Subcutaneous adipose tissue (tissue), 4 donors: ENCODE data around the gene CHKA. TPM values are rescaled to one million over a fixed set of nuclear protein-coding genes. Genes with fewer than 3 reads are reported as not detected.

Experiments
- total RNA-seq, 4 donors: library from RNA; depleted of rRNA; stranded (reverse); fragments of >200 nt; gene quantifications; one replicate each; pipeline ENCODE4 v1.1.0, GENCODE V29; 2016
- TF ChIP-seq, protein P1 (sequence below): fragments of 450-650 bp; IDR thresholded peaks from one replicate; pipeline ENCODE4 v1.5.1; 2016; ENCODE audit warnings: low read depth, mild to moderate bottlenecking, control low read depth, antibody characterized with exemption, moderate library complexity

CHKA gene
- total RNA-seq, 4 donors from 2014 or later = 50.2 to 78.7 (median 59.6) TPM

DNA sequence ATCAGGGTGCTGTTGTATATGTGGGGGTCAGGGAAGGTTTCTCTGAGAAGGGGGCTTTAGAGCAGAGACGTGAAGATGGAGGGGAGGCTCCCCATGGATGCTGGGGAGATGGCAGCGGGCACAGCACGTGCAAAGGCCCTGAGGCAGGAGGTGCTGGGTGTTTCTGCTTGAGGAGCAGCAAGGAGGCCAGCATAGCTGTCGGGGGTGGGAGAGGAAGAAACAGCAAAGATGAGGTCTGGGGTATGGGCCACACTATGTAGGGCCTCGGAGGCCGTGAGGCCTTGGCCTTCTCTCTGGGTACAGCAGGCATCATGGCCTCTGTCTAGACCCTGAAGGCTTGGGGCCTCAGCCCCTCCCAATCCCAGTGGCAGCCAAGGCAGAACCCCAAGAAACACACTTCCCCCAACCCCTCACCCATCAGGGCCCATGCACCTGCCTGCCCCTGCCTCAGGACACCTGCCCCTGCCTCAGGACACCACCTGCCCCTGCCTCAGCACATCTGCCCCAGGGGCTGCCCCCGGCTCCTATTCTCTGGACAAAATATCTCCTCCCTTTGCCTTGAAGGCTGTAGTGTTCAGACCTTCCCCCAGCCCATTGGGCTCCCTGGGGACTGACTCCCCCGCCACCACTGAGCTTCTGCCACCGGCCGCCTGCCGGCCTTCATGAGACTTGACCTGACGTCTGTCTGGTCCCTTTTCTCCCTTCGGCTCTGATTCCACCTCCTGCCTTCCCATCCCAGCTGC lies 104.9 kb downstream of the CHKA start:
- TF ChIP-seq, protein P1, sequence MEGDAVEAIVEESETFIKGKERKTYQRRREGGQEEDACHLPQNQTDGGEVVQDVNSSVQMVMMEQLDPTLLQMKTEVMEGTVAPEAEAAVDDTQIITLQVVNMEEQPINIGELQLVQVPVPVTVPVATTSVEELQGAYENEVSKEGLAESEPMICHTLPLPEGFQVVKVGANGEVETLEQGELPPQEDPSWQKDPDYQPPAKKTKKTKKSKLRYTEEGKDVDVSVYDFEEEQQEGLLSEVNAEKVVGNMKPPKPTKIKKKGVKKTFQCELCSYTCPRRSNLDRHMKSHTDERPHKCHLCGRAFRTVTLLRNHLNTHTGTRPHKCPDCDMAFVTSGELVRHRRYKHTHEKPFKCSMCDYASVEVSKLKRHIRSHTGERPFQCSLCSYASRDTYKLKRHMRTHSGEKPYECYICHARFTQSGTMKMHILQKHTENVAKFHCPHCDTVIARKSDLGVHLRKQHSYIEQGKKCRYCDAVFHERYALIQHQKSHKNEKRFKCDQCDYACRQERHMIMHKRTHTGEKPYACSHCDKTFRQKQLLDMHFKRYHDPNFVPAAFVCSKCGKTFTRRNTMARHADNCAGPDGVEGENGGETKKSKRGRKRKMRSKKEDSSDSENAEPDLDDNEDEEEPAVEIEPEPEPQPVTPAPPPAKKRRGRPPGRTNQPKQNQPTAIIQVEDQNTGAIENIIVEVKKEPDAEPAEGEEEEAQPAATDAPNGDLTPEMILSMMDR = no peak

DNA sequence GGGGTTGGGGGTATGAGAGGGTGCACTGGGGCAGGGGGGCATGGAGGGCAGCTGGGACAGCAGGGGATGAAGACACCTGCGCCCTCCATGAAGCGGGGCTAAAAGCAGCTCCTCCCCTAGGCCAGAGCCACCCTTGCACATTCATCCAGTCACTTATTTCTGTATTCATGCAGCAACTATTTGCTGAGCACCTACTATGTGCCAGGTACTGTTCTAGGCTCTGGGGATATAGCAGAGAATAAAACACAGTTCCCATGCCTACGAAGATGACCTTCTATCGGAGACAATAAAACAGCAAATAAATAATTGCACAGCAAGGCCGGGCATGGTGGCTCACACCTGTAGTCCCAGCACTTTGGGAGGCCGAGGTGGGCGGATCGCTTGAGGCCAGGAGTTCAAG lies 105.7 kb downstream of the CHKA start:
- TF ChIP-seq, protein P1 = no peak

DNA sequence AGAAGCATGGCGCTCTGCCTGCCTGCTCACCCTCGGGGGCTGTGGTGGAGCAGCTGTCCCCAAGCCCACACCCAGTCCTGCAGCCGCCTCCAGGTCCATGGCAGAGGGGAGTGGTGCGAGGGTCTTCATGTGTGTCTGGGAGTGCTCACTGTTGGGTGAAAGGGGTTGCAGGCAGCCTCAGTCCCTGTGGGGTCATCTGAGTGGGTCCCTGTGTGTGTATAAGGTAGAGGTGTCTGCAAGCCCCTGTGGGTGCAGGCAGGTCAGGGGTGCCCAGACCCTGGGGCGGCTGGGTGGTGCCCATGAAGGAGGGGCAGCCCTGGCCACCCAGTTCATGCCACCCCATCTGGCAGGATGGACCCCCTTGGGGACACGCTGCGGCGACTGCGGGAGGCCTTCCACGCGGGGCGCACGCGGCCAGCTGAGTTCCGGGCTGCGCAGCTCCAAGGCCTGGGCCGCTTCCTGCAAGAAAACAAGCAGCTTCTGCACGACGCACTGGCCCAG lies 106.2 kb downstream of the CHKA start:
- TF ChIP-seq, protein P1 = no peak

DNA sequence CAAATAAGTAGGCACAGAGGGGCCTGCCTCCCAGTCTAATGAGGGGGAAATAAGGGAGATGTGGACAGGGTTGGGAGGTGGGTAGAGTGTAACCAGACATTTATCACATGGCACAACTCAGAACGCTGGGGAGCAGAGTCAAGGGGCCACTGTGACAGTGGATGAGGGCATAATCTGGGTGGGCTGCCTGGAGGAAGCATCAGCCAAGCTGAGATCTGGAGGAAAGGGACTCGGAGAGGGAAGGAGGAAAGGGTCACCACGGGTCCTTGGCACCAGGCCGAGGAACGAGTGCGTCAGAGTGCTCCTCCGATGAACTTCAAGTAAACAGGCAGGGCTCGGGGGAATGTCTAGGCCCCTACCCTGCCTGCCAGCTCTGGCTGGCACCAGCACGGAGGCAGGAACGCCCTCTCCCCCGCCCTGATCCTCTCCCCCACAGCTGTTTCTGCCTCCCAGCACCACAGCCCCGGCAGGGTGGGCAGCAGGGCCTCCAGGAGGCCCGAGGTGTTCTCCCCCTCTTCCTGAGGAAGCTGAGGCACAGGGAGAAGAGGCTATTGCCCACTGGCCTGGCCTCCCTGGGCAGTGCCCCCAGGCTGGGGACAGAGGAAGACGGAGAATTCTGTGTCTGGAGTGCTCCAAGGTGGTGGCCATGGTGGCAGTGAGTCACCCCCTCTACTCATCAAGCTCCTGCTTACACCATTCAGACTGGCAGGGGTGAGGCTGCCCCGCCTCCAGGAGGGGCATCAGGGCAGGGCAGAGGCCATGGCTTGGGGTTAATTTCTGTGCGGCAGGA lies 106.8 kb downstream of the CHKA start:
- TF ChIP-seq, protein P1 = no peak

DNA sequence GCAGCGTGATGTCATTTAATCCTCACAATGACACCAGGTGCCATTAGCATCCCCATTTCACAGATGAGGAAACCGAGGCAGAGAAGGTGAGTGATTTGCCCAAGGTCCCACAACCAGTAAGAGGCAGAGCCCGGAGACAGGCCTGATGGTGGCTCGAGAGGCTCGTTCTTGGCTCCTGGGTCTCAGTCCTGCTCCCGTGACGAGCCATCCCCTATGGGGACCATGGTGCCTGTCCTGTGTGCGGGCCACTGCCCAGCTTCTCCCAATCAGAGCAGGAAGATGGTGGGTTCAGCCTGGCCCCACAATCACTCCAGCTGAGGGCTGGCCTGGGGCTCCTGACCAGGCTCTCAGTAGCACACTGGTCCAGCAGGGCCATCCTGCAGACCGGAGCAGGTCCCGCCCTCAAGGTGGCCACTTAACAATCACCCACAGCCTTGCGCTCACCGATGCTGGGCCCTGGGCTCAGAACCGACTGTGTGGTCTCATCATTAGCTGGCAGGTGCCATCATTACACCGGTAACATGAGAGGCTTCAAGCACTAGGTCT lies 107.5 kb downstream of the CHKA start:
- TF ChIP-seq, protein P1 = no peak

DNA sequence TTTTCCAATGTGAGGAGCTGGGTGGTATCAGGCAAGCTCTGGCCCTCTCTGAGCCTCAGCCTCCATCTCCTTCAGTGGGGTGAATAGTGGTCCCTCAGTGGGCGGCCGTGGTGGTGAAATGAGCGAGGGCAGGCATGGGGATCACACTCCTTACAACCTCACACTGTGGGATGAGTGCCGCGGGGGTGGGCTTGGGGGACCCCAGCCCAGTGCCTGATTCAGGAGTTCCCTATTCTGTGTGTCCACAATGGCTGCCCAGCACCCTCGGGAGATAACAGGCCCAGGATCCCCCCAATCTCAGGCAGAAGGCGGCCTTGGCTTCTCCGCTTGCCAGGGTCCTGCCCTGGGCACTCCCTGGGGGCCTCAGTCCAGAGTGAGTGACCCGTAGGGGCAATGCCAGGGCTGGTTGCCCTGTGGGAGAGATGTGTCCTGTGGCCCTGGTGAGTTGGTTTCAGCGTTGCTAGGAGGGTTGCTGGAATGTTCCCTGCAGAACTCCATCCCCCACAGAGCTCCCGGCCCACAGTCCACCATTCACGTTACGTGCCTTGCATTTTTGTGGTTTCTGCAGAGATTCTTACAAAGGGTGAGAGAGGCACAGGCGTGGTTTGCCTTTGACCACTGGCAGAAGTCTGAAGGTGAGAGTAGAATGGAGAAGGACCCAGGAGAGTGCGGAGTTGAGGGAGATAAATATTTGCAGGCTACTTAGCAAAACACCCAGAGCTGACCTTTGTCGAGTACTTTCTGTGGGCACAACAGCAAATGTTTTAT lies 108.2 kb downstream of the CHKA start:
- TF ChIP-seq, protein P1 = no peak
